ENCODE data around the gene MRS2.
"Not testable (repeated sequence)": the region's sequence is repeated elsewhere in the genome, so short reads cannot be mapped to it uniquely, and the experiment has no call there.

The MRS2 gene

DNA sequence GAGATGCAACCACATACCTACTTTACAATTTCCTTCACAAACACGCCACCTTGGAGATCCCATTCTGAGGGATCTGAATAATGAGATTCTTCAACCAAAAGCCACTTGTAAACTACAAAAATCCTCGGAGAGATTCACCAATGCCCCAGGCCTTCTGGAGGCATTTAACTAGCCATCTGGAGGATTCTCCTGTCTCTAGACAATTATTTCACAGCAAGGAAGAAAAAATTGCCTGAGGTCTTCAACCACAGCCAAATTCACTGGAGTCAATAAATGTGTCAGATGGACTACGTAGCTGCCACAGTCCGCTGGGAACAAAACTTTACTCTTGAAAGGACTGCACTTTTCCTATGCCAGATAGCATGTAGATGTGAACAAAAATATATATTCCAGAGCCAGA is 25.9 kb upstream of the MRS2 start:
- no peaks in the 10 kb centered on the region for H3K4me1 Mint-ChIP-seq
- H3K27ac Mint-ChIP-seq (ENCODE audit: low read depth) = no peak overlapping the region
- no peak for DNase-seq (ENCODE audit: low spot score in 2 of 2)
- ATAC-seq (replicated peaks; ENCODE audit: extremely low read depth, poor library complexity, severe bottlenecking) = no peak
- H3K27me3 Mint-ChIP-seq = peaks cover 39% of the 10 kb centered on the region
- H3K9me3 Mint-ChIP-seq = no peaks in the 10 kb centered on the region
- no peak overlapping the region for H3K4me3 Mint-ChIP-seq
- no peaks in the 10 kb centered on the region for H3K36me3 Mint-ChIP-seq (ENCODE audit: insufficient read depth)

DNA sequence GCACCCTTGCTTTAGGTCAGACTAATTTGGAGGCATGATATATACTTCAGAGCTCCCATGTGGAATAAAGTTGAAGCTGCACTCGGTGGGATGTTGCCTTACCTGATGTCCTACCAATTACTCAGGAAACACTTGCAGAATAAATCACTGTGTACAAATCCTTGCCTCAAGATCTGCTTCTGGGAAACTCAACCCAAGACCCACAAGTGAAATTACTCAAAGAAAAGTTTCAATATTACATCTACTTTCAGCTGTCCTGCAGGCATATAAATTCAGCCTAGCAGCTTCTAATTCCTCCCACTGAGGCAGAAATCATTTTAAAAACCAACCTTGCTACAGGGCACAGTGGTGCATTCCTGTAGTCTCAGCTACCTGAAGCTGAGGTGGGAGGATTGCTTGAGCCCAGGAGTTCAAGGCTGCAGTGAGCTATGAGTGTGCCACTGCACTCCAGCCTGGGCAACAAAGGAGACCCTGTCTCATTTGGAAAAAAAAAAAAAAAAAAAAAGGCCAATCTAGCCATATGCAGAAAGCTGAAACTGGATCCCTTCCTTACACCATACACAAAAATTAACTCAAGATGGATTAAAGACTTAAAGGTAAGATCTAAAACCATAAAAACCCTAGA is 24.2 kb upstream of the MRS2 start:
- H3K4me3 Mint-ChIP-seq = no peak overlapping the region
- H3K9me3 Mint-ChIP-seq = no peaks in the 10 kb centered on the region

DNA sequence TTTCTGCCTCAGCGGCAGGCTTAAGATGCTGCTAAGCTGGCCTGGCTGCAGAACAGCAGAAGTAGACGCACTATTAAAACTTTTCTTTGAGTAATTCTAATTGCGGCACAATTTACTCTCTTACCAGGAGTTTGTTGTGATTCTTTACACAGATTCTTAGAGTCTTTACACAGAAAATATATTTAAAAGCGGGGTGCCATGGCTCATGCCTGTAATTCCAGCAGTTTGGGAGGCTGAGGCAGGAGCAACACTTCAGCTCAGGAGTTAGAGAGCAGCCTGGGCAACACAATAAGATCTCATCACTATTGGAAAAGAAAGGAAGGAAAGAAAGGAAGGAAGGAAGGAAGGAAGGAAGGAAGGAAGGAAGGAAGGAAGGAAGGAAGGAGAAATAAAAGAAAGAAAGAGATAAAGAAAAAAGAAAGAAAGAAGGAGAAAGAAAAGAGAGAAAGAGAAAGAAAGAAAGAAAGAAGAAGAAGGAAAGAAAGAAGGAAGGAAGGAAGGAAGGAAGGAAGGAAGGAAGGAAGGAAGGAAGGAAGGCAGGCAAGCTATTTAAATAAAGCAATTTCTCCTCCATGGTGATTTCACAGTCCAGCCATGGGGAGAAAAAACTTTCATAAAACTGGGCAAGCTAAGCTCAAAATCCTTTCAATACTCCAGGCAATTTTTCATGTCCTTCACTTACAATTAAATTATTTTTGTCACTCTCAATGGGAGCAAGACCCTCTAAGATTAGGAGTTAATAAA is 21.1 kb upstream of the MRS2 start:
- Mint-ChIP-seq H3K4me3 (no peak overlapping the region), H3K36me3 (ENCODE audit: insufficient read depth) (no peaks in the 10 kb centered on the region), H3K27me3 (peaks cover 46% of the 10 kb centered on the region), H3K4me1 (no peaks in the 10 kb centered on the region), H3K27ac (ENCODE audit: low read depth) (no peak overlapping the region), H3K9me3 (no peaks in the 10 kb centered on the region)
- ATAC-seq (replicated peaks; ENCODE audit: extremely low read depth, poor library complexity, severe bottlenecking) = no peak
- DNase-seq (ENCODE audit: low spot score in 2 of 2) = no peak

More for the DNA sequence above, 24.2 kb upstream of the MRS2 start:
- H3K27me3 Mint-ChIP-seq = peaks cover 43% of the 10 kb centered on the region
- ATAC-seq (replicated peaks; ENCODE audit: extremely low read depth, poor library complexity, severe bottlenecking) = no peak
- H3K36me3 Mint-ChIP-seq (ENCODE audit: insufficient read depth) = no peaks in the 10 kb centered on the region
- H3K4me1 Mint-ChIP-seq = no peaks in the 10 kb centered on the region
- no peak overlapping the region for H3K27ac Mint-ChIP-seq (ENCODE audit: low read depth)
- DNase-seq (ENCODE audit: low spot score in 2 of 2) = no peak

DNA sequence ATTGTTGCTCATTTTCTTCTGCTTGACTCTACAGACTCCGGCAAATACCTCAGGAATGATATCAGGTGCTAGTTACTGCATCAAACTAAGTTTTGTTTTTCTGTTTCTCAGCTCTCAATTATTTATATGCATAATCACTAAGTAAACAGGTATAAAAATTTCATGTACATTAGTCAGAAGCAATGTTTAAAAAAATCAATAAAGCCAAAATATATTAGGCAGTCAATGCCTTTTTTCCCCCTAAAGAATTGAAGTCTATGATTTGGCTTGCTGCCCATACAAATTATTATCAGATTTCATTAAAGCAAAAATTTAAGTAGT is 20.6 kb upstream of the MRS2 start:
- DNase-seq (ENCODE audit: low spot score in 2 of 2) = no peak
- no peak for ATAC-seq (replicated peaks; ENCODE audit: extremely low read depth, poor library complexity, severe bottlenecking)
- Mint-ChIP-seq H3K4me3 (no peak overlapping the region), H3K27me3 (peaks cover 44% of the 10 kb centered on the region), H3K27ac (ENCODE audit: low read depth) (no peak overlapping the region), H3K4me1 (no peaks in the 10 kb centered on the region), H3K9me3 (no peaks in the 10 kb centered on the region), H3K36me3 (ENCODE audit: insufficient read depth) (no peaks in the 10 kb centered on the region)

DNA sequence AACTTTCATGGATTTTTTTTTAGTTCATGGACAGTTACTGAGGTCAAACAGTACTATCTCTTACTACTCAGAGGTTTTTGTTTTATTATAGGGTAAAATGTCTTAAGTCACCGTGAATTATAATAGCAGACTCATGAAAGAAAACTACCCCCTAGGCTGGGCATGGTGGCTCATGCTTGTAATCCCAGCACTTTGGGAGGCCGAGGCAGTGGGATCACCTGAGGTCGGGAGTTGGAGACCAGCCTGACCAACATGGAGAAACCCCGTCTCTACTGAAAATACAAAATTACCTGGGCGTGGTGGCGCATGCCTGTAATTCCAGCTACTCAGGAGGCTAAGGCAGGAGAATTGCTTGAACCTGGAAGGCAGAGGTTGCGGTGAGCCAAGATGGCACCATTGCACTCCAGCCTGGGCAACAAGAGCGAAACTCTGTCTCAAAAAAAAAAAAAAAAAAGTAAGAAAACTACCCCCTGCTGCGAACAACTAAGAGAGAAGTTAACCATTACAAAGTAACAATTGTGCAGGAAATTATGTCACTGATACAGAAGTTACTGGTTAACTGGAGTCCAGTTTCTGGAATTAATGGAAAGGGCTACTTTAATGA is 19.7 kb upstream of the MRS2 start:
- not testable (repeated sequence) for H3K9me3 Mint-ChIP-seq; ATAC-seq (replicated peaks; ENCODE audit: extremely low read depth, poor library complexity, severe bottlenecking); H3K36me3 Mint-ChIP-seq (ENCODE audit: insufficient read depth); DNase-seq (ENCODE audit: low spot score in 2 of 2); H3K4me3 Mint-ChIP-seq; H3K4me1 Mint-ChIP-seq; H3K27ac Mint-ChIP-seq (ENCODE audit: low read depth)
- peaks cover 44% of the 10 kb centered on the region for H3K27me3 Mint-ChIP-seq

DNA sequence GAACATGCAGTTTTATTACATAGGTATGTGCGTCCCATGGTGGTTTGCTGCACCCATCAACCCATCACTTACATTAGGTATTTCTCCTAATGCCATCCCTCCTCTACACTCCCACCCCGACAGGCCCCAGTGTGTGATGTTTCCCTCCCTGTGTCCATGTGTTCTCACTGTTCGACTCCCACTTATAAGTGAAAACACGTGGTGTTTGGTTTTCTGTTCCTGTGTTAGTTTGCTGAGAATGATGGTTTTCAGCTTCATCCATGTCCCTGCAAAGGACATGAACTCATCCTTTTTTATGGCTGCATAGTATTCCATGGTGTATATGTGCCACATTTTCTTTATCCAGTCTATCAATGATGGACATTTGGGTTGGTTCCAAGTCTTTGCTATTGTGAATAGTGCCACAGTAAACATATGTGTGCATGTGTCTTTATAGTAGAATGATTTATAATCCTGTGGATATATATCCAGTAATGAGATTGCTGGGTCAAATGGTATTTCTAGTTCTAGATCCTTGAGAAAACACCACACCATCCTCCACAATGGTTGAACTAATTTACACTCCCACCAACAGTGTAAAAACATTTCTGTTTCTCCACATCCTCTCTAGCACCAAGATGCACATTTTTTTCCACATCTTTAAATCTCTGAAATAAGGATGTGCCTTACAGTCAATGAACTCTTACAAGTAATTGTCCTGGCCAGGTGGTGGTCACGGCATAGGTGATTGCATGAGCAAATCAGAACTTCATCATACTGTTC is 18.2 kb upstream of the MRS2 start:
- DNase-seq (ENCODE audit: low spot score in 2 of 2); H3K27ac Mint-ChIP-seq (ENCODE audit: low read depth); H3K4me1 Mint-ChIP-seq; H3K4me3 Mint-ChIP-seq; H3K9me3 Mint-ChIP-seq; H3K36me3 Mint-ChIP-seq (ENCODE audit: insufficient read depth); ATAC-seq (replicated peaks; ENCODE audit: extremely low read depth, poor library complexity, severe bottlenecking): not testable (repeated sequence)
- peaks cover 44% of the 10 kb centered on the region for H3K27me3 Mint-ChIP-seq

DNA sequence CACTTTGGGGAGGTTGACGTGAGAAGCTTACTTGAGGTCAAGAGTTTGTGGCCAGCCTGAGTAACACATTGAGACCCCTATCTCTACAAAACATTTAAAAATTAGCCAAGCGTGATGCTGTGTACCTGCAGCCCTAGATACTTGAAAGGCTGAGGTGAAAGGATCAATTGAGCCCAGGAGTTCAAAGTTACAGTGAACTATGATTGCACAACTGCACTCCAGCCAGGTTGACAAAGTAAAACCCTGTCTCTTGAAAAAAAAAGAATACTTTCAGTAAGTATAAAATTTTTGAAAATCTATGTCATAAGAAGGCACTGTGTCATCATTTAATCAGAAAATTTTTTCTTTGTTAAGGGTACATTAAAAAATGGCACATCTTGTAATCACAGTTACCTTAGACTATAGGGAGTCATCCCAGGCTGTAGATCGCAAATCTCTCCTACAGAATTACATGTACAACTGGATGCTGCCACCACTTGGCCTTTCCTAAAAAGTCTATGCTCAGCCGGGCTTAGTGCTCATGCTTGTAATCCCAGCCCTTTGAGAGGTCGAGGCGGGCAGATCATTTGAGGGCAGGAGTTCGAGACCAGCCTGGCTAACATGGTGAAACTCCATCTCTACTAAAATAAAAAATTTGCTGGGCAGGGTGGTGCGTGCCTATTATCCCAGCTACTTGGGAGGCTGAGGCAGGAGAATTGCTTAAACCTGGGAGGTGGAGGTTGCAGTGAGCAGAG is 17.0 kb upstream of the MRS2 start:
- no peaks in the 10 kb centered on the region for H3K4me1 Mint-ChIP-seq
- H3K4me3 Mint-ChIP-seq = no peak overlapping the region
- ATAC-seq (replicated peaks; ENCODE audit: extremely low read depth, poor library complexity, severe bottlenecking) (no peak), DNase-seq (ENCODE audit: low spot score in 2 of 2) (no peak)
- H3K9me3 Mint-ChIP-seq = no peaks in the 10 kb centered on the region
- peaks cover 44% of the 10 kb centered on the region for H3K27me3 Mint-ChIP-seq
- no peak overlapping the region for H3K27ac Mint-ChIP-seq (ENCODE audit: low read depth)
- H3K36me3 Mint-ChIP-seq (ENCODE audit: insufficient read depth) = no peaks in the 10 kb centered on the region

DNA sequence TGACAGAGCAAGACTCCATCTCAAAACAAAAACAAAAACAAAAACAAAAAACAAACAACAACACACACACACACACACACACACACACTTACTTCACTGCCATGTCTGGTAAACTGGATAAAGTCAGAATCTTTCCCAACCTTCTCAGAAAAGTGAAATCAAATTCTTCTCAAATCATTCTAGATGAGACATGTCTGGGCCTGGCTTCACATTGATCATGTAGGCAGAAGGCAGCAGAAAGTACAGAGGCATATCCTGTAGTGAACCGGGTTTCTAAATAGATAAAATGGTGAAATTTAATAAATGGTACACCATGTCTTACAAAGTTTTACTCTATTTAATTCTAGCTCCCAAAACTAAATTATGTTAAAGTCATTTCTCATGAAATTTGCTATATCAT is 14.9 kb upstream of the MRS2 start:
- H3K27ac Mint-ChIP-seq (ENCODE audit: low read depth) = no peak overlapping the region
- ATAC-seq (replicated peaks; ENCODE audit: extremely low read depth, poor library complexity, severe bottlenecking) (no peak), DNase-seq (ENCODE audit: low spot score in 2 of 2) (no peak)
- H3K4me3 Mint-ChIP-seq = no peak overlapping the region
- no peaks in the 10 kb centered on the region for H3K36me3 Mint-ChIP-seq (ENCODE audit: insufficient read depth)
- no peaks in the 10 kb centered on the region for H3K4me1 Mint-ChIP-seq
- peaks cover 36% of the 10 kb centered on the region for H3K27me3 Mint-ChIP-seq
- no peaks in the 10 kb centered on the region for H3K9me3 Mint-ChIP-seq

DNA sequence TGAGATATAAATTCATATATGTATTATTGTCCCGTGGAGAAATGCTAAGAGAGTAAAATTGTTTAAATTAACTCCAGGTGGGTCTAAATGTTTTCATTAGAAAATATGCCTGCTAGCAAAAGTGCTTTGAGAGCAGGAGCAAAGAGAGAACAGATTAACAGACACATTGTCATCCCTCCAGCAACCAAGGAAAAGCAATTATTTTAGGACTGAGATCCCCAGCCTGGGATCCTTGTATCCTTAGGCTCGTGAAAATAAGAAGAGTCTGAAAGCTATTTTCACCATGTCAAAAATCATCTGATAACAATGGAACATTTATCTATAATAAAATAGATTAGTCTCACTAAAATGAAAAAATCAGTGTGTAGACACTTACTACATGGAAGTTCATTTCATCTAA is 11.5 kb upstream of the MRS2 start:
- no peaks in the 10 kb centered on the region for H3K9me3 Mint-ChIP-seq
- H3K27me3 Mint-ChIP-seq = peaks cover 19% of the 10 kb centered on the region
- no peak overlapping the region for H3K4me3 Mint-ChIP-seq
- no peaks in the 10 kb centered on the region for H3K4me1 Mint-ChIP-seq
- no peaks in the 10 kb centered on the region for H3K36me3 Mint-ChIP-seq (ENCODE audit: insufficient read depth)
- ATAC-seq (replicated peaks; ENCODE audit: extremely low read depth, poor library complexity, severe bottlenecking) = no peak
- no peak for DNase-seq (ENCODE audit: low spot score in 2 of 2)
- no peak overlapping the region for H3K27ac Mint-ChIP-seq (ENCODE audit: low read depth)

DNA sequence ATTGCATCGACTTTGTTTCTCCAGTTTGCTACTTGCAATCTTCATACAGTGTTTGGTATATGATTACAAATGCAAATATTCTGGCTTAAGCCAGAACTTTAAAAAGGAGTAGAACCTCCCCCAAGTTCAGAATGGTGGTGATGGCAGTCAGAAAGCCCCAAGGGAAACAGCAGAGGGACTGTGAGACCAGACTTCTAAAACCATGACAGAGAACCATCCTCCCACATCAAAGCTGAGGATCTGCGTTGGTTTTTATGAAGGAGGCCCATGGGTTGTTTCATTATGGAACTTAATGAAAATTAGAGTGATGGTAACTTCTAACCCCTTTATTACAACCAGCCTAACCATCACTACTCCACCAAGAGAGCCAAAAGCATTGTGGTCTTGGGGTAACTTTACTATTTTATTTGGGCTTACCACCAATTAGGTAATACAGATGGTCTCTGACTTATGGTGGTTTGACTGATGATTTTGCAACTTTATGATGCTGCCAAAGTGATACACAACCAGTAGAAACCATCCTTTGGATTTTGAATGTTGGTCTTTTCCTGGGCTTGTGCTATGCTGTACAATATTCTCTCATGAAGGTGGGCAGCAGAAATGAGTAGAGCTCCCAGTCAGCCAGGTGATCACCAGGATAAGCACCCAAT is 10.9 kb upstream of the MRS2 start:
- Mint-ChIP-seq H3K36me3 (ENCODE audit: insufficient read depth) (no peaks in the 10 kb centered on the region), H3K9me3 (no peaks in the 10 kb centered on the region), H3K4me3 (no peak overlapping the region), H3K4me1 (no peaks in the 10 kb centered on the region), H3K27me3 (peaks cover 19% of the 10 kb centered on the region), H3K27ac (ENCODE audit: low read depth) (no peak overlapping the region)
- DNase-seq (ENCODE audit: low spot score in 2 of 2) = no peak
- no peak for ATAC-seq (replicated peaks; ENCODE audit: extremely low read depth, poor library complexity, severe bottlenecking)

DNA sequence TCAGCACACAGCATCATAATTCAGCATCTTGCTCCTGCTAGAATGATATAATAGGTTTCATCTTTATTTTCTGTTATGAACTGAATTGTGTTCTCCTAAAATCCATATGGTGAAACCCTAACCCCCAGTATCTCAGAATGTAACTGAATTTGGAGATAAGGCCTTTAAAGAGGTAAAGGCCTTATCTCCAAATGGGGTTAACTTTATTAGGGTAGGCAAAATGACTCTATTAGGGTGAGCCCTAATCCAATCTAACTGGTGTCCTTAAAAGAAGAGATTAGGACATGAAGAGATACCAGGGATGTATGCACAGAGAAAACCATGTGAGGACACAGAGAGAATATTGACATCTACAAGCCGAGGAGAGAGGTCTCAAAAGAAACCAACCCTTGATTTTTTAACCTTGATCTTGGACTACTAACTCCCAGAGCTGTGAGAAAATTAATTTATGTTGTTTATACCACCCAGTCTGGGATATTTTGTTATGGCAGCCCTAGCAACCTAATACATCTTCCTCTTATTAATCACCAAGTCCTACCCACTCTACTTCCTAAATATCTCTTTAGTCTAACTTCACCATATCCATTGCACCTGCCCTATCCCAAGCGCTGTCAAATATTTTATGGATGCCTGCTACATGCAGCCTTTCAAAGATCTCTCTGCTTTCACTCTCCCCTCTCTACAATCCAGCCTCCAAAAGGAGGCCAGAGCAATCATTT is 8.5 kb upstream of the MRS2 start:
- DNase-seq (ENCODE audit: low spot score in 2 of 2) = no peak
- H3K4me1 Mint-ChIP-seq = no peaks in the 10 kb centered on the region
- no peaks in the 10 kb centered on the region for H3K36me3 Mint-ChIP-seq (ENCODE audit: insufficient read depth)
- H3K27me3 Mint-ChIP-seq = peaks cover 41% of the 10 kb centered on the region
- H3K27ac Mint-ChIP-seq (ENCODE audit: low read depth) = no peak overlapping the region
- no peak overlapping the region for H3K4me3 Mint-ChIP-seq
- no peaks in the 10 kb centered on the region for H3K9me3 Mint-ChIP-seq
- no peak for ATAC-seq (replicated peaks; ENCODE audit: extremely low read depth, poor library complexity, severe bottlenecking)
